Kidney (tissue), 14 donors: ENCODE measurements around the gene KIF14. TPM values are rescaled to one million over a fixed set of nuclear protein-coding genes. Genes with fewer than 3 reads are reported as not detected.
A peak's percentile ranks its signal among the peaks of the same experiment; 100 is the strongest.

Source experiments
- DNase-seq, 5 donors: peaks; one replicate each; pipeline ENCODE4 v3.0.0-alpha.2; 2013 to 2020
- FAIRE-seq: peaks from 2 replicates; lab custom pipeline; 2012; peaks lifted over from hg19 to GRCh38; lab: Jason Lieb, UNC
- H3K27ac ChIP-seq, 2 donors: one replicate each; pipeline ENCODE4 v1.7.0; 2013; ENCODE audit warnings: low read depth in 2 of 2, low read length in 2 of 2, inconsistent platforms in 1 of 2
- H3K27me3 ChIP-seq: one replicate; pipeline ENCODE4 v1.7.1; 2013; ENCODE audit warnings: low read length, inconsistent platforms; ENCODE audit not compliant: control insufficient read depth, insufficient read depth
- H3K36me3 ChIP-seq, 3 donors: one replicate each; pipeline versions ENCODE4 v1.7.0 to v1.7.1; 2013; ENCODE audit warnings: low read length in 3 of 3, control low read depth in 1 of 3, inconsistent platforms in 1 of 3; ENCODE audit not compliant: insufficient read depth in 3 of 3, control insufficient read depth in 2 of 3
- H3K4me1 ChIP-seq, 3 donors: one replicate each; pipeline versions ENCODE4 v1.7.0 to v1.7.1; 2013; ENCODE audit warnings: low read length in 3 of 3, inconsistent platforms in 1 of 3, low read depth in 1 of 3; ENCODE audit not compliant: control insufficient read depth in 2 of 3, insufficient read depth in 2 of 3
- H3K4me3 ChIP-seq, 3 donors: one replicate each; pipeline versions ENCODE4 v1.7.0 to v1.8.1; 2013; ENCODE audit warnings: low read length in 3 of 3, control low read depth in 1 of 3, inconsistent platforms in 1 of 3
- H3K9ac ChIP-seq, 3 donors: one replicate each; pipeline versions ENCODE4 v1.7.0 to v1.7.1; 2013; ENCODE audit warnings: low read length in 3 of 3, control low read depth in 1 of 3, inconsistent platforms in 1 of 3
- H3K9me3 ChIP-seq, 3 donors: one replicate each; pipeline versions ENCODE4 v1.7.0 to v1.7.1; 2013; ENCODE audit warnings: low read length in 3 of 3, control low read depth in 1 of 3, inconsistent platforms in 1 of 3; ENCODE audit not compliant: control insufficient read depth in 2 of 3, insufficient read depth in 1 of 3
- CTCF ChIP-seq: IDR thresholded peaks from 3 replicates; pipeline ENCODE4 v1.5.1; 2012; ENCODE audit warnings: mild to moderate bottlenecking, moderate library complexity, borderline replicate concordance; ENCODE audit not compliant: insufficient read depth; ENCODE audit errors: extremely low read depth
- intact Hi-C: fragments of 100-400 bp; cut with DNase I; formaldehyde crosslinking; loops from one replicate; pipeline ENCODE4 v1.11.1; 2022
- polyA plus RNA-seq: library from polyadenylated mRNA; stranded (reverse); fragments of 350-450 nt; fragmentation: Illumina TruSeq; extraction: RNeasy Lipid Tissue Mini Kit (QIAGEN cat#74804); gene quantifications from one replicate; pipeline ENCODE4 v1.2.3, GENCODE V29; 2014; ENCODE audit warnings: low read depth, low replicate concordance; ENCODE audit not compliant: insufficient read depth
- total RNA-seq: library from RNA; stranded (reverse); fragmentation: NEBNext Ultra II Directional; extraction: Animal tissue kit (Norgen Biotek cat#: 25700); gene quantifications from one replicate; pipeline ENCODE4 v1.2.1, GENCODE V29; 2021
- donor health status: control.
- donor health status: control.
- donor health status: control.
- donor health status: control.
- donor health status: control.
- donor health status: DM: yes; HTN: yes; CAD: no.
- donor health status: Normal renal cell carcinoma (clear cell type).

KIF14 gene
- total and polyA plus RNA-seq, 2 donors from 2014 or later, result 0.19 TPM; not detected in 1

- peak overlapping the region; percentile 85 to 91 (median 86) for H3K4me3 ChIP-seq
- H3K9ac ChIP-seq, result peak overlapping the region in 2 of 3 donors; percentile 17 to 82
- FAIRE-seq, result no peak
- intact Hi-C loops, result loop anchor here (10.0 kb wide), 1 partner anchor 185 kb away; no protein-coding TSS in a partner anchor
- peaks cover 0 to 3% (median 0%) of the 10 kb centered on the region in 3 donors for H3K4me1 ChIP-seq
- no peaks in the 10 kb centered on the region for H3K36me3 ChIP-seq
- no peaks in the 10 kb centered on the region for H3K9me3 ChIP-seq
- no peaks in the 10 kb centered on the region for H3K27me3 ChIP-seq
- no peak overlapping the region for H3K27ac ChIP-seq
- no peak for TF ChIP-seq CTCF
- no peak for DNase-seq
These were observed 668 bp downstream of the KIF14 start for GRCh38 chr1:200619894-200620272.

- FAIRE-seq (no peak), DNase-seq (peak in 1 of 5 donors; percentile 8)
- TF ChIP-seq CTCF, result no peak
- intact Hi-C loops, result no loop called here
- Histone ChIP-seq H3K27ac (no peak overlapping the region), H3K36me3 (no peaks in the 10 kb centered on the region), H3K4me1 (no peaks in the 10 kb centered on the region), H3K27me3 (no peaks in the 10 kb centered on the region), H3K9me3 (no peaks in the 10 kb centered on the region), H3K4me3 (no peak overlapping the region), H3K9ac (no peak overlapping the region)
These were observed 9.7 kb downstream of the KIF14 start for GRCh38 chr1:200610846-200611245.

- TF ChIP-seq CTCF, result no peak
- Histone ChIP-seq H3K27ac (no peak overlapping the region), H3K27me3 (no peaks in the 10 kb centered on the region), H3K9me3 (no peaks in the 10 kb centered on the region), H3K4me3 (no peak overlapping the region), H3K36me3 (no peaks in the 10 kb centered on the region), H3K4me1 (no peaks in the 10 kb centered on the region), H3K9ac (no peak overlapping the region)
- intact Hi-C loops, result no loop called here
- no peak for FAIRE-seq
- DNase-seq, result no peak
These were observed 17.9 kb downstream of the KIF14 start for GRCh38 chr1:200602632-200603031.

- FAIRE-seq (no peak), DNase-seq (no peak)
- intact Hi-C loops, result no loop called here
- Histone ChIP-seq H3K4me1 (no peaks in the 10 kb centered on the region), H3K27me3 (no peaks in the 10 kb centered on the region), H3K9me3 (no peaks in the 10 kb centered on the region), H3K9ac (no peak overlapping the region), H3K36me3 (no peaks in the 10 kb centered on the region), H3K4me3 (no peak overlapping the region), H3K27ac (no peak overlapping the region)
- TF ChIP-seq CTCF, result no peak
These were observed 30.6 kb downstream of the KIF14 start for GRCh38 chr1:200590001-200590400.
